WTC11 (cell line): ENCODE data around the gene AOAH. TPM values are rescaled to one million over a fixed set of nuclear protein-coding genes. Genes with fewer than 3 reads are reported as not detected.

ENCODE experiments used
- ATAC-seq: fragments of 200-7000 bp; cut with Tn5 transposase; 2 replicates; pipeline ENCODE4 v1.10.0; 2021; ENCODE audit warnings: mild to moderate bottlenecking, moderate library complexity
- CTCF ChIA-PET: fragments of 300-600 bp; sonication (Branson Sonifier 250); formaldehyde crosslinking; loops from one replicate; lab custom pipeline; 2021; ENCODE audit warnings: antibody characterized with exemption; lab: Charles Lee
- POLR2A ChIA-PET: fragments of 350-600 bp; sonication (Branson Sonifier 250); formaldehyde crosslinking; loops from one replicate; lab custom pipeline; 2021; ENCODE audit warnings: antibody characterized with exemption; lab: Charles Lee
- DNase-seq: peaks from one replicate; pipeline ENCODE4 v3.0.0; 2021; ENCODE audit warnings: low spot score
- H3K27ac Mint-ChIP-seq: 2 replicates; pipeline ENCODE4 v1.8.0; 2021; ENCODE audit warnings: mixed read lengths
- H3K27me3 Mint-ChIP-seq: 2 replicates; pipeline ENCODE4 v1.8.0; 2021; ENCODE audit warnings: low read depth, mild to moderate bottlenecking, moderate library complexity, mixed read lengths
- H3K36me3 Mint-ChIP-seq: 2 replicates; pipeline ENCODE4 v1.8.0; 2021; ENCODE audit warnings: mixed read lengths
- H3K4me1 Mint-ChIP-seq: 2 replicates; pipeline ENCODE4 v1.8.0; 2022; ENCODE audit warnings: mixed read lengths
- H3K4me3 Mint-ChIP-seq: 2 replicates; pipeline ENCODE4 v1.8.0; 2021; ENCODE audit warnings: mild to moderate bottlenecking, moderate library complexity, mixed read lengths
- H3K9me3 Mint-ChIP-seq: 2 replicates; pipeline ENCODE4 v1.8.0; 2021; ENCODE audit warnings: mixed read lengths
- AR ChIP-seq: fragments of 250-450 bp; sonication (Bioruptor Pico); IDR thresholded peaks from 2 replicates; pipeline ENCODE4 v1.9.0; 2021; ENCODE audit warnings: mild to moderate bottlenecking
- ATF1 ChIP-seq: sonication (generic); formaldehyde crosslinking; IDR thresholded peaks from 2 replicates; pipeline ENCODE4 v1.8.1; 2023; ENCODE audit warnings: mild to moderate bottlenecking, moderate library complexity, missing genetic modification reagents
- ATF3 ChIP-seq: sonication (generic); formaldehyde crosslinking; conservative IDR thresholded peaks from 2 replicates; pipeline ENCODE4 v1.8.1; 2022; ENCODE audit warnings: mild to moderate bottlenecking, missing genetic modification reagents
- CREB1 ChIP-seq: sonication (generic); formaldehyde crosslinking; IDR thresholded peaks from 2 replicates; pipeline ENCODE4 v1.8.0; 2023; ENCODE audit warnings: mild to moderate bottlenecking, missing genetic modification reagents
- ESRRA ChIP-seq: sonication (generic); formaldehyde crosslinking; IDR thresholded peaks from 2 replicates; pipeline ENCODE4 v1.8.1; 2022; ENCODE audit warnings: mild to moderate bottlenecking, missing genetic modification reagents, borderline replicate concordance
- FOXJ3 ChIP-seq: sonication (generic); formaldehyde crosslinking; IDR thresholded peaks from 2 replicates; pipeline ENCODE4 v1.9.0; 2021; ENCODE audit warnings: missing genetic modification reagents, mild to moderate bottlenecking, borderline replicate concordance
- FOXP1 ChIP-seq: sonication (generic); formaldehyde crosslinking; IDR thresholded peaks from 2 replicates; pipeline ENCODE4 v1.8.0; 2022; ENCODE audit warnings: missing genetic modification reagents, mild to moderate bottlenecking, moderate library complexity, borderline replicate concordance
- FOXP4 ChIP-seq: sonication (generic); formaldehyde crosslinking; IDR thresholded peaks from 2 replicates; pipeline ENCODE4 v1.8.0; 2022; ENCODE audit warnings: mild to moderate bottlenecking, missing genetic modification reagents
- GRHL2 ChIP-seq: fragments of 250-450 bp; sonication (Bioruptor Pico); IDR thresholded peaks from 2 replicates; pipeline ENCODE4 v1.8.0; 2022; ENCODE audit warnings: mild to moderate bottlenecking, moderate library complexity; ENCODE audit not compliant: insufficient replicate concordance, severe bottlenecking
- HMGXB4 ChIP-seq: sonication (generic); formaldehyde crosslinking; IDR thresholded peaks from 2 replicates; pipeline ENCODE4 v1.8.1; 2023; ENCODE audit warnings: mild to moderate bottlenecking, moderate library complexity, missing genetic modification reagents
- IRF1 ChIP-seq: sonication (generic); formaldehyde crosslinking; IDR thresholded peaks from 2 replicates; pipeline ENCODE4 v1.8.0; 2023; ENCODE audit warnings: missing genetic modification reagents
- IRF2 ChIP-seq: sonication (generic); formaldehyde crosslinking; IDR thresholded peaks from 2 replicates; pipeline ENCODE4 v1.8.0; 2022; ENCODE audit warnings: low read depth, missing genetic modification reagents, borderline replicate concordance
- NFE2L1 ChIP-seq: sonication (generic); formaldehyde crosslinking; IDR thresholded peaks from 2 replicates; pipeline ENCODE4 v1.8.1; 2023; ENCODE audit warnings: missing genetic modification reagents
- NFYB ChIP-seq: sonication (generic); formaldehyde crosslinking; conservative IDR thresholded peaks from 2 replicates; pipeline ENCODE4 v1.8.0; 2022; ENCODE audit warnings: low read depth, missing genetic modification reagents
- OVOL2 ChIP-seq: fragments of 250-450 bp; sonication (Bioruptor Pico); IDR thresholded peaks from 2 replicates; pipeline ENCODE4 v1.9.0; 2021; ENCODE audit warnings: mild to moderate bottlenecking, borderline replicate concordance
- SP1 ChIP-seq: sonication (generic); formaldehyde crosslinking; conservative IDR thresholded peaks from 2 replicates; pipeline ENCODE4 v1.8.1; 2022; ENCODE audit warnings: missing genetic modification reagents
- USF1 ChIP-seq: sonication (generic); formaldehyde crosslinking; IDR thresholded peaks from 2 replicates; pipeline ENCODE4 v1.8.0; 2022; ENCODE audit warnings: mild to moderate bottlenecking, missing genetic modification reagents
- ZMAT4 ChIP-seq: fragments of 250-450 bp; sonication (Bioruptor Pico); IDR thresholded peaks from 2 replicates; pipeline ENCODE4 v1.9.0; 2021; ENCODE audit warnings: mild to moderate bottlenecking
- ZNF263 ChIP-seq: sonication (generic); formaldehyde crosslinking; IDR thresholded peaks from 2 replicates; pipeline ENCODE4 v1.8.1; 2022; ENCODE audit warnings: low read depth, mild to moderate bottlenecking, moderate library complexity, missing genetic modification reagents
- ZNF416 ChIP-seq: fragments of 250-450 bp; sonication (Bioruptor Pico); IDR thresholded peaks from 2 replicates; pipeline ENCODE4 v1.9.0; 2021; ENCODE audit warnings: mild to moderate bottlenecking, inconsistent platforms
- ZNF423 ChIP-seq: fragments of 250-450 bp; sonication (Bioruptor Pico); IDR thresholded peaks from 2 replicates; pipeline ENCODE4 v2.1.2; 2022; ENCODE audit warnings: mild to moderate bottlenecking, moderate library complexity
- total RNA-seq: library from RNA; stranded (reverse); gene quantifications from 3 replicates; pipeline ENCODE4 v1.2.3, GENCODE V29; 2021

AOAH gene
- total RNA-seq, 1 experiment from 2014 or later, result 0.31 TPM

GRCh38 chr7:36606153-36606975 is 117.9 kb downstream of the AOAH start:
- CTCF ChIA-PET, result interaction anchor here (1.4 kb wide), 1 partner anchor 119 kb away, joined by 3 read pairs; no protein-coding TSS in a partner anchor
- DNase-seq, result no peak
- Mint-ChIP-seq H3K27me3 (peaks cover 6% of the 10 kb centered on the region), H3K36me3 (no peaks in the 10 kb centered on the region), H3K27ac (no peak overlapping the region), H3K4me3 (no peak overlapping the region), H3K4me1 (peaks cover 26% of the 10 kb centered on the region), H3K9me3 (no peaks in the 10 kb centered on the region)
- ATAC-seq, result no peak
- POLR2A ChIA-PET, result no interaction called here
- no peak for TF ChIP-seq AR
- no peak for TF ChIP-seq USF1 (CRISPR knock-in tag)
- TF ChIP-seq GRHL2 (CRISPR knock-in tag), result no peak
- no peak for TF ChIP-seq ZNF423 (CRISPR knock-in tag)
- TF ChIP-seq FOXP1, result no peak
- TF ChIP-seq SP1 (CRISPR knock-in tag), result no peak

- Mint-ChIP-seq H3K27ac (no peak overlapping the region), H3K36me3 (no peaks in the 10 kb centered on the region), H3K27me3 (peaks cover 6% of the 10 kb centered on the region), H3K4me1 (peaks cover 26% of the 10 kb centered on the region), H3K4me3 (no peak overlapping the region), H3K9me3 (no peaks in the 10 kb centered on the region)
- no peak for ATAC-seq
- TF ChIP-seq IRF1 (CRISPR knock-in tag), result no peak
- no peak for TF ChIP-seq IRF2 (CRISPR knock-in tag)
- TF ChIP-seq NFE2L1 (CRISPR knock-in tag), result no peak
- ChIA-PET CTCF (interaction anchor here (0.7 to 1.4 kb wide), 2 partner anchors 118 to 132 kb away, joined by 3 read pairs; no protein-coding TSS in a partner anchor), POLR2A (no interaction called here)
- no peak for DNase-seq
Observed at GRCh38 chr7:36605261-36606051, 118.8 kb downstream of the AOAH start.

- H3K36me3 Mint-ChIP-seq, result no peaks in the 10 kb centered on the region
- POLR2A ChIA-PET, result no interaction called here
- peaks cover 6% of the 10 kb centered on the region for H3K27me3 Mint-ChIP-seq
- no peak overlapping the region for H3K4me3 Mint-ChIP-seq
- DNase-seq, result no peak
- peaks cover 26% of the 10 kb centered on the region for H3K4me1 Mint-ChIP-seq
- no peak overlapping the region for H3K27ac Mint-ChIP-seq
- no peak for ATAC-seq
- H3K9me3 Mint-ChIP-seq, result no peaks in the 10 kb centered on the region
- CTCF ChIA-PET, result interaction anchor here (0.6 to 0.9 kb wide), 3 partner anchors 67 to 145 kb away, joined by 3 read pairs; no protein-coding TSS in a partner anchor
- TF ChIP-seq ZNF423 (CRISPR knock-in tag) (no peak), NFYB (CRISPR knock-in tag) (no peak), HMGXB4 (CRISPR knock-in tag) (no peak), FOXJ3 (no peak), ESRRA (CRISPR knock-in tag) (no peak), ATF1 (CRISPR knock-in tag) (no peak), ZNF263 (no peak), ATF3 (CRISPR knock-in tag) (no peak), CREB1 (no peak), ZNF416 (no peak), FOXP4 (no peak), OVOL2 (CRISPR knock-in tag) (no peak), ZMAT4 (CRISPR knock-in tag) (no peak)
Observed at GRCh38 chr7:36604806-36605205, 119.5 kb downstream of the AOAH start.
